Tibial nerve (tissue), 4 donors: ENCODE measurements around the gene ARHGEF37. TPM values are rescaled to one million over a fixed set of nuclear protein-coding genes. Genes with fewer than 3 reads are reported as not detected.

Experiments used
- DNase-seq, 2 donors: peaks; one replicate each; pipeline ENCODE4 v3.0.0-alpha.2; 2019; ENCODE audit warnings: low spot score in 2 of 2
- H3K27ac ChIP-seq, 4 donors: fragments of 200-600 bp; sonication (generic) in 3 of 4; one replicate each; pipeline ENCODE4 v1.5.1; 2017 to 2019; ENCODE audit warnings: mild to moderate bottlenecking in 1 of 4
- H3K27me3 ChIP-seq, 2 donors: fragments of 200-600 bp; sonication (generic) in 1 of 2; one replicate each; pipeline versions ENCODE4 v1.5.1 to v1.6.0; 2017 to 2019
- H3K36me3 ChIP-seq, 3 donors: fragments of 200-600 bp; sonication (generic); one replicate each; pipeline ENCODE4 v1.5.1; 2018 to 2019
- H3K4me1 ChIP-seq, 4 donors: fragments of 200-600 bp; sonication (generic) in 3 of 4; one replicate each; pipeline ENCODE4 v1.5.1; 2017 to 2019
- H3K4me3 ChIP-seq, 4 donors: fragments of 200-600 bp; sonication (generic) in 3 of 4; one replicate each; pipeline ENCODE4 v1.5.1; 2017 to 2019; ENCODE audit warnings: mild to moderate bottlenecking in 1 of 4, moderate library complexity in 1 of 4
- H3K9me3 ChIP-seq, 4 donors: fragments of 200-600 bp; sonication (generic) in 3 of 4; one replicate each; pipeline ENCODE4 v1.5.1; 2017 to 2019
- EP300 ChIP-seq, 2 donors: sonication (generic); formaldehyde crosslinking; IDR thresholded peaks; one replicate each; pipeline ENCODE4 v1.6.1; 2017; ENCODE audit warnings: antibody characterized with exemption in 2 of 2, mild to moderate bottlenecking in 1 of 2
- POLR2A ChIP-seq, 2 donors: fragments of 450-650 bp; IDR thresholded peaks; one replicate each; pipeline ENCODE4 v1.6.1; 2017; ENCODE audit warnings: antibody characterized with exemption in 2 of 2, mild to moderate bottlenecking in 2 of 2, moderate library complexity in 2 of 2
- WGBS, 2 donors: methylation state at CpG; one replicate each; pipeline ENCODE4 v1.1.5; 2018; 5-methylcytosine and 5-hydroxymethylcytosine counted together
- small RNA-seq: library from RNA; depleted of rRNA; stranded (forward); fragments of <200 nt; gene quantifications from one replicate; pipeline ENCODE3, GENCODE V24; 2016
- total RNA-seq, 4 donors: library from RNA; depleted of rRNA; stranded (reverse); fragments of >200 nt; gene quantifications; one replicate each; pipeline ENCODE4 v1.1.0, GENCODE V29; 2016
- TF ChIP-seq, protein P1 (sequence below), 5 experiments: fragments of 200-600 bp in 3 of 5; fragments of 450-650 bp in 2 of 5; sonication (generic) in 3 of 5; IDR thresholded peaks; one replicate each; pipeline ENCODE4 v1.5.1; 2016 to 2019; ENCODE audit warnings: antibody characterized with exemption in 5 of 5, mild to moderate bottlenecking in 3 of 5, moderate library complexity in 2 of 5

ARHGEF37 gene
- total RNA-seq, 4 donors from 2014 or later: 28.8 to 73.7 (median 62.7) TPM

DNA sequence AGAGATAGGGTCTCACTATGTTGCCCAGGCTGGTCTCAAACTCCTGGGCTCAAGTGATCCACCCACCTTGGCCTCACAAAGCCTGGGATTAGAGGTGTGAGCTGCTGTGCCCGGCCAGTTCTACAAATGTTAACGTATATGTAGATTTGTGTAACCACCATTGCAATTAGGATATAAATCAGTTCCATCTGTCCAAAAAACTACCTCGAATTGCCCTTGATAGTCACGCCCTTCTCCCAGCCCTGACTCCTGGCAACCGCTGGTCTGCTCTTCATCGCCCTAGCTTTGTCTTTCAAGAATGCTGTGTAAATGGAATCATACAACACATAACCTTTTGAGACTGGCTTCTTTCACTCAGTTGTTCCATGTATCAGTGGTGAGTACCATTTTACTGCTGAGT, 102.7 kb downstream of the ARHGEF37 start:
- 81 to 84% methylated on average over 6 of the region's 6 CpGs for WGBS, 2 donors
- TF ChIP-seq EP300 (IDR thresholded peaks at IDR 0.05) (no peak), POLR2A (IDR thresholded peaks at IDR 0.05) (no peak)
- TF ChIP-seq, protein P1, sequence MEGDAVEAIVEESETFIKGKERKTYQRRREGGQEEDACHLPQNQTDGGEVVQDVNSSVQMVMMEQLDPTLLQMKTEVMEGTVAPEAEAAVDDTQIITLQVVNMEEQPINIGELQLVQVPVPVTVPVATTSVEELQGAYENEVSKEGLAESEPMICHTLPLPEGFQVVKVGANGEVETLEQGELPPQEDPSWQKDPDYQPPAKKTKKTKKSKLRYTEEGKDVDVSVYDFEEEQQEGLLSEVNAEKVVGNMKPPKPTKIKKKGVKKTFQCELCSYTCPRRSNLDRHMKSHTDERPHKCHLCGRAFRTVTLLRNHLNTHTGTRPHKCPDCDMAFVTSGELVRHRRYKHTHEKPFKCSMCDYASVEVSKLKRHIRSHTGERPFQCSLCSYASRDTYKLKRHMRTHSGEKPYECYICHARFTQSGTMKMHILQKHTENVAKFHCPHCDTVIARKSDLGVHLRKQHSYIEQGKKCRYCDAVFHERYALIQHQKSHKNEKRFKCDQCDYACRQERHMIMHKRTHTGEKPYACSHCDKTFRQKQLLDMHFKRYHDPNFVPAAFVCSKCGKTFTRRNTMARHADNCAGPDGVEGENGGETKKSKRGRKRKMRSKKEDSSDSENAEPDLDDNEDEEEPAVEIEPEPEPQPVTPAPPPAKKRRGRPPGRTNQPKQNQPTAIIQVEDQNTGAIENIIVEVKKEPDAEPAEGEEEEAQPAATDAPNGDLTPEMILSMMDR (IDR thresholded peaks at IDR 0.05): no peak

DNA sequence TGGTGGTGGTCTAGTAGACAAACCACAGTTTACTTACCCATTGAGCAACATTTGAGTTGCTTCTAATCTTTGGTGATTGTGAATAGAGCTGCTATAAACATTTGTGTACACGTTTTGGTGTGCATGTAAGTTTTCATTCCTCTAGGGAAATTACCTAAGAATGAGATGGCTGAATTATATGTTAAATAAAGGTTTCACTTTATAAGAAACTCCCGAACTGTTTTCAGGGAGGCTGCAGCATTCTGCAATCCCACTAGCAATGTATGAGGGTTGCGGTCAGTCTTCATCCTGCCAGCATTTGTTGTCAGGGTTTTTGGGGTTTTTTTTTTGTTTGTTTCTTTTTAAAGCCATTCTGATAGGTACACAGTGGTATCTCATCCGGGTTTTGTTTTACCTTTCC, 103.1 kb downstream of the ARHGEF37 start:
- Histone ChIP-seq H3K27ac (no peak overlapping the region), H3K4me1 (peaks cover 0 to 7% (median 0%) of the 10 kb centered on the region in 4 donors), H3K36me3 (no peaks in the 10 kb centered on the region), H3K9me3 (no peaks in the 10 kb centered on the region), H3K27me3 (no peaks in the 10 kb centered on the region), H3K4me3 (no peak overlapping the region)
- no peak for TF ChIP-seq POLR2A (IDR thresholded peaks at IDR 0.05)
- no peak for DNase-seq
- 61 to 72% methylated on average over 4 of the region's 4 CpGs for WGBS, 2 donors

More for the DNA sequence above, 102.7 kb downstream of the ARHGEF37 start:
- H3K4me1 ChIP-seq: peaks cover 0 to 7% (median 0%) of the 10 kb centered on the region in 4 donors
- no peak for DNase-seq
- H3K27ac ChIP-seq: no peak overlapping the region
- no peaks in the 10 kb centered on the region for H3K27me3 ChIP-seq
- no peaks in the 10 kb centered on the region for H3K9me3 ChIP-seq
- H3K36me3 ChIP-seq: no peaks in the 10 kb centered on the region
- H3K4me3 ChIP-seq: no peak overlapping the region

Small RNAs within 50 kb of the gene (small RNA-seq; reads per million reads assigned to genes)
- gene RNU6-588P: not detected

Other genes with a start within 250 kb of the ARHGEF37 start
- gene GRPEL2, start 236.0 kb upstream of the ARHGEF37 start, total RNA-seq: 10 to 100 TPM in 2 of 4 donors, 1 to 10 TPM in 2; 6.5 to 13.5 (median 10.3) TPM
- gene PCYOX1L, start 223.5 kb upstream of the ARHGEF37 start, total RNA-seq: 1 to 10 TPM; 5.0 to 8.2 (median 6.7) TPM
- gene IL17B, start 202.2 kb upstream of the ARHGEF37 start, total RNA-seq: 100 to 1,000 TPM in 1 of 4 donors, 10 to 100 TPM in 3; 22.8 to 109 (median 80.7) TPM
- 100 to 1,000 TPM; 146 to 200 (median 166) TPM for gene CSNK1A1, start 30.1 kb upstream of the ARHGEF37 start, total RNA-seq
- gene PPARGC1B, start 148.8 kb downstream of the ARHGEF37 start, total RNA-seq: 1 to 10 TPM; 1.7 to 7.2 (median 3.3) TPM